Neural cell (in vitro differentiated cells): Measurements from ENCODE around the gene ELOVL2.

Experiments used
- EP300 ChIP-seq: fragments of 450-650 bp; conservative IDR thresholded peaks from 2 replicates; pipeline ENCODE4 v1.6.1; 2014; ENCODE audit warnings: antibody characterized with exemption, mild to moderate bottlenecking, moderate library complexity; ENCODE audit not compliant: poor library complexity, severe bottlenecking
- EZH2 ChIP-seq: fragments of 200-600, 300-800 bp; shearing (Covaris generic), sonication (generic); IDR thresholded peaks from 2 replicates; pipeline ENCODE4 v1.6.1; 2014; ENCODE audit warnings: antibody characterized with exemption, low read length, borderline replicate concordance, mild to moderate bottlenecking; ENCODE audit not compliant: insufficient read depth, poor library complexity, severe bottlenecking
- MXI1 ChIP-seq: fragments of 450-650 bp; conservative IDR thresholded peaks from 2 replicates; pipeline ENCODE4 v1.6.1; 2014; ENCODE audit warnings: antibody characterized with exemption, mild to moderate bottlenecking; ENCODE audit not compliant: poor library complexity, severe bottlenecking
- POLR2AphosphoS5 ChIP-seq: IDR thresholded peaks from 2 replicates; pipeline ENCODE4 v1.6.1; 2012
- RAD21 ChIP-seq: fragments of 450-650 bp; conservative IDR thresholded peaks from 2 replicates; pipeline ENCODE4 v1.6.1; 2014; ENCODE audit warnings: antibody characterized with exemption, mild to moderate bottlenecking, moderate library complexity
- REST ChIP-seq: IDR thresholded peaks from 2 replicates; pipeline ENCODE4 v1.6.1; 2012; ENCODE audit warnings: borderline replicate concordance
- TF ChIP-seq, protein P1 (sequence below): fragments of 450-650 bp; IDR thresholded peaks from 2 replicates; pipeline ENCODE4 v1.5.1; 2014; ENCODE audit warnings: antibody characterized with exemption, mild to moderate bottlenecking, moderate library complexity; ENCODE audit not compliant: poor library complexity, severe bottlenecking

- TF ChIP-seq, protein P1, sequence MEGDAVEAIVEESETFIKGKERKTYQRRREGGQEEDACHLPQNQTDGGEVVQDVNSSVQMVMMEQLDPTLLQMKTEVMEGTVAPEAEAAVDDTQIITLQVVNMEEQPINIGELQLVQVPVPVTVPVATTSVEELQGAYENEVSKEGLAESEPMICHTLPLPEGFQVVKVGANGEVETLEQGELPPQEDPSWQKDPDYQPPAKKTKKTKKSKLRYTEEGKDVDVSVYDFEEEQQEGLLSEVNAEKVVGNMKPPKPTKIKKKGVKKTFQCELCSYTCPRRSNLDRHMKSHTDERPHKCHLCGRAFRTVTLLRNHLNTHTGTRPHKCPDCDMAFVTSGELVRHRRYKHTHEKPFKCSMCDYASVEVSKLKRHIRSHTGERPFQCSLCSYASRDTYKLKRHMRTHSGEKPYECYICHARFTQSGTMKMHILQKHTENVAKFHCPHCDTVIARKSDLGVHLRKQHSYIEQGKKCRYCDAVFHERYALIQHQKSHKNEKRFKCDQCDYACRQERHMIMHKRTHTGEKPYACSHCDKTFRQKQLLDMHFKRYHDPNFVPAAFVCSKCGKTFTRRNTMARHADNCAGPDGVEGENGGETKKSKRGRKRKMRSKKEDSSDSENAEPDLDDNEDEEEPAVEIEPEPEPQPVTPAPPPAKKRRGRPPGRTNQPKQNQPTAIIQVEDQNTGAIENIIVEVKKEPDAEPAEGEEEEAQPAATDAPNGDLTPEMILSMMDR: no peak
- no peak for TF ChIP-seq REST
- no peak for TF ChIP-seq EZH2
- no peak for TF ChIP-seq EP300
- TF ChIP-seq POLR2AphosphoS5: no peak
- TF ChIP-seq RAD21: no peak
- TF ChIP-seq MXI1: no peak
These were observed 18.6 kb upstream of the ELOVL2 start for GRCh38 chr6:11062715-11063114.
